Liver (tissue), 9 donors: Measurements from ENCODE around the gene PHKG2. TPM values are rescaled to one million over a fixed set of nuclear protein-coding genes. Genes with fewer than 3 reads are reported as not detected.

ENCODE experiments used
- DNase-seq: peaks from one replicate; pipeline ENCODE4 v3.0.0-alpha.2; 2017; ENCODE audit warnings: low spot score
- H3K27ac ChIP-seq, 2 donors: one replicate each; pipeline ENCODE4 v1.7.0; 2013; ENCODE audit warnings: inconsistent platforms in 2 of 2, low read length in 2 of 2, control low read depth in 1 of 2, low read depth in 1 of 2, mild to moderate bottlenecking in 1 of 2
- H3K27me3 ChIP-seq, 4 donors: one replicate each; pipeline versions ENCODE4 v1.6.1 to v1.7.0; 2013; ENCODE audit warnings: low read length in 3 of 4, inconsistent platforms in 1 of 4, mild to moderate bottlenecking in 1 of 4, moderate library complexity in 1 of 4; ENCODE audit not compliant: control insufficient read depth in 4 of 4, insufficient read depth in 4 of 4
- H3K36me3 ChIP-seq, 4 donors: one replicate each; pipeline versions ENCODE4 v1.6.1 to v1.7.0; 2013; ENCODE audit warnings: low read length in 3 of 4, mild to moderate bottlenecking in 3 of 4, low read depth in 1 of 4, moderate library complexity in 1 of 4; ENCODE audit not compliant: control insufficient read depth in 4 of 4, insufficient read depth in 3 of 4
- H3K4me1 ChIP-seq, 4 donors: one replicate each; pipeline versions ENCODE4 v1.6.1 to v1.7.0; 2013; ENCODE audit warnings: low read length in 3 of 4, mild to moderate bottlenecking in 3 of 4, moderate library complexity in 1 of 4; ENCODE audit not compliant: control insufficient read depth in 4 of 4, insufficient read depth in 4 of 4
- H3K4me3 ChIP-seq, 3 donors: one replicate each; pipeline versions ENCODE4 v1.6.1 to v1.7.0; 2013; ENCODE audit warnings: low read length in 3 of 3, control low read depth in 1 of 3, low read depth in 1 of 3, mild to moderate bottlenecking in 1 of 3
- H3K9ac ChIP-seq, 2 donors: one replicate each; pipeline ENCODE4 v1.7.0; 2013; ENCODE audit warnings: low read length in 2 of 2, mild to moderate bottlenecking in 2 of 2, moderate library complexity in 2 of 2, control low read depth in 1 of 2, low read depth in 1 of 2
- H3K9me3 ChIP-seq, 4 donors: one replicate each; pipeline versions ENCODE4 v1.6.1 to v1.7.0; 2013; ENCODE audit warnings: low read length in 3 of 4; ENCODE audit not compliant: control insufficient read depth in 4 of 4
- ATF3 ChIP-seq: IDR thresholded peaks from 2 replicates; pipeline ENCODE4 v1.6.1; 2016; ENCODE audit warnings: antibody characterized with exemption
- CTCF ChIP-seq: fragments of 150-350 bp; IDR thresholded peaks from 2 replicates; pipeline ENCODE4 v1.5.1; 2017; ENCODE audit warnings: improper control_type of control experiment, low read depth, low read length; ENCODE audit not compliant: missing input control
- EGR1 ChIP-seq, 2 donors: IDR thresholded peaks; 2 replicates each; pipeline ENCODE4 v1.6.1; 2016 to 2018; ENCODE audit warnings: antibody characterized with exemption in 2 of 2, low read depth in 2 of 2
- FOXA1 ChIP-seq: IDR thresholded peaks from 2 replicates; pipeline ENCODE4 v1.6.1; 2016; ENCODE audit warnings: antibody characterized with exemption
- FOXA2 ChIP-seq: IDR thresholded peaks from 2 replicates; pipeline ENCODE4 v1.6.1; 2016; ENCODE audit warnings: antibody characterized with exemption
- GABPA ChIP-seq, 2 donors: IDR thresholded peaks in 1 of 2; conservative IDR thresholded peaks in 1 of 2; 2 replicates each; pipeline ENCODE4 v1.6.1; 2016; ENCODE audit warnings: antibody characterized with exemption in 2 of 2, mild to moderate bottlenecking in 1 of 2, moderate library complexity in 1 of 2
- HNF4A ChIP-seq, 2 donors: conservative IDR thresholded peaks; 2 replicates each; pipeline ENCODE4 v1.6.1; 2016; ENCODE audit warnings: antibody characterized with exemption in 2 of 2, mild to moderate bottlenecking in 2 of 2
- HNF4G ChIP-seq: IDR thresholded peaks from 2 replicates; pipeline ENCODE4 v1.6.1; 2016; ENCODE audit warnings: antibody characterized with exemption
- JUND ChIP-seq, 2 donors: IDR thresholded peaks; 2 replicates each; pipeline ENCODE4 v1.6.1; 2016; ENCODE audit warnings: antibody characterized with exemption in 2 of 2
- MAX ChIP-seq: IDR thresholded peaks from 2 replicates; pipeline ENCODE4 v1.6.1; 2016; ENCODE audit warnings: antibody characterized with exemption
- RAD21 ChIP-seq, 2 donors: IDR thresholded peaks; 2 replicates each; pipeline ENCODE4 v1.6.1; 2016; ENCODE audit warnings: antibody characterized with exemption in 2 of 2, mild to moderate bottlenecking in 2 of 2
- REST ChIP-seq: IDR thresholded peaks from 2 replicates; pipeline ENCODE4 v1.6.1; 2016; ENCODE audit warnings: antibody characterized with exemption, mild to moderate bottlenecking
- SP1 ChIP-seq: IDR thresholded peaks from 2 replicates; pipeline ENCODE4 v1.6.1; 2018; ENCODE audit warnings: antibody characterized with exemption, mild to moderate bottlenecking
- TAF1 ChIP-seq: conservative IDR thresholded peaks from 2 replicates; pipeline ENCODE4 v1.6.1; 2016; ENCODE audit warnings: antibody characterized with exemption, mild to moderate bottlenecking
- YY1 ChIP-seq: IDR thresholded peaks from 2 replicates; pipeline ENCODE4 v1.6.1; 2016; ENCODE audit warnings: antibody characterized with exemption, mild to moderate bottlenecking
- ZBTB33 ChIP-seq: IDR thresholded peaks from 2 replicates; pipeline ENCODE4 v1.6.1; 2016; ENCODE audit warnings: antibody characterized with exemption
- WGBS: extraction: QIAGEN DNeasy Blood & Tissue Kit; methylation state at CpG from one replicate; pipeline ENCODE4 v1.1.7; 2013; 5-methylcytosine and 5-hydroxymethylcytosine counted together
- polyA plus RNA-seq, 2 donors: library from polyadenylated mRNA; stranded (reverse) in 1 of 2; unstranded in 1 of 2; fragments of 200-250 nt in 1 of 2; fragments of >200 nt in 1 of 2; fragmentation: Nextera tagmentation in 1 of 2; extraction: Ambion mirVana in 1 of 2; gene quantifications; one replicate each; pipeline versions ENCODE4 v1.2.1 to v1.2.3, GENCODE V29; 2013 to 2015
- total RNA-seq, 2 donors: library from RNA; depleted of rRNA; stranded (reverse); fragments of >200 nt; gene quantifications; one replicate each; pipeline ENCODE4 v1.2.3, GENCODE V29; 2014
- donor health status: healthy.
- donor health status: healthy.
- donor health status: healthy.
- donor health status: healthy.
- donor health status: healthy.

Gene PHKG2
- total and polyA plus RNA-seq, 4 donors, result 9.2 to 21.2 (median 17.9) TPM

GRCh38 chr16:30760001-30760559 is 11.9 kb downstream of the PHKG2 start:
- TF ChIP-seq FOXA1, result no peak
- no peak for TF ChIP-seq REST
- no peak for TF ChIP-seq TAF1
- no peak for TF ChIP-seq ZBTB33
- no peaks in the 10 kb centered on the region for H3K27me3 ChIP-seq
- WGBS, result 94% methylated on average over 7 of the region's 7 CpGs
- no peak overlapping the region for H3K4me3 ChIP-seq
- no peaks in the 10 kb centered on the region for H3K9me3 ChIP-seq
- H3K4me1 ChIP-seq, result peaks cover 4 to 29% (median 24%) of the 10 kb centered on the region in 4 donors
- peaks cover 11 to 29% (median 14%) of the 10 kb centered on the region in 4 donors for H3K36me3 ChIP-seq
- H3K9ac ChIP-seq, result no peak overlapping the region
- no peak for DNase-seq
- H3K27ac ChIP-seq, result no peak overlapping the region

- peak overlapping the region in 1 of 2 donors; percentile 3 for H3K27ac ChIP-seq
- TF ChIP-seq HNF4G (no peak), ZBTB33 (no peak), EGR1 (IDR thresholded peaks at IDR 0.05; ENCODE audit: low read depth in 2 of 2) (no peak), FOXA1 (no peak), HNF4A (conservative IDR thresholded peaks at IDR 0.05) (no peak), MAX (no peak), SP1 (no peak), FOXA2 (no peak), CTCF (no peak), REST (no peak), YY1 (no peak), ATF3 (no peak), RAD21 (IDR thresholded peaks at IDR 0.05) (no peak), GABPA (IDR thresholded peaks at IDR 0.05 in 1 of 2, conservative IDR thresholded peaks at IDR 0.05 in 1 of 2) (no peak), JUND (IDR thresholded peaks at IDR 0.05) (no peak), TAF1 (no peak)
Measured at GRCh38 chr16:30760577-30761426, 12.6 kb downstream of the PHKG2 start.

More at GRCh38 chr16:30760577-30761426, 12.6 kb downstream of the PHKG2 start:
- Histone ChIP-seq H3K4me1 (peaks cover 4 to 29% (median 24%) of the 10 kb centered on the region in 4 donors), H3K36me3 (peaks cover 15 to 36% (median 20%) of the 10 kb centered on the region in 4 donors), H3K27me3 (no peaks in the 10 kb centered on the region), H3K9me3 (no peaks in the 10 kb centered on the region), H3K9ac (no peak overlapping the region), H3K4me3 (peak overlapping the region; percentile 36 to 98 (median 64))
- 36% methylated on average over 26 of the region's 26 CpGs for WGBS
- no peak for DNase-seq
